ENCODE data around the gene SAPCD2. TPM values are rescaled to one million over a fixed set of nuclear protein-coding genes. Genes with fewer than 3 reads are reported as not detected.

The SAPCD2 gene
- total and polyA plus RNA-seq, 2 of the 8 experiments (the other 6 are each of a cell fraction or from before 2014, with no cell fraction given) = 12.7 to 32.1 TPM

- Histone ChIP-seq H4K5ac (ENCODE audit: insufficient read length, low read depth, low read length) (no peak overlapping the region), H2BK20ac (ENCODE audit: low read length) (no peak overlapping the region)
- FAIRE-seq = no peak
- TF ChIP-seq RBBP5 (IDR thresholded peaks at IDR 0.05; ENCODE audit: borderline replicate concordance, low read depth, low read length) (no peak), TBP (IDR thresholded peaks at IDR 0.05; ENCODE audit: low read depth, low read length) (no peak), POU5F1 (IDR thresholded peaks at IDR 0.05; ENCODE audit: low read depth, low read length) (no peak), SIRT6 (IDR thresholded peaks at IDR 0.05; ENCODE audit: low read length) (no peak), SIN3A (conservative IDR thresholded peaks at IDR 0.05 in 1 of 2, IDR thresholded peaks at IDR 0.05 in 1 of 2; ENCODE audit: low read depth in 1 of 2, low read length in 2 of 2) (no peak), EP300 (IDR thresholded peaks at IDR 0.05; ENCODE audit: borderline replicate concordance in 1 of 2, low read depth in 2 of 2, low read length in 2 of 2) (no peak), ATF2 (IDR thresholded peaks at IDR 0.05; ENCODE audit: low read length) (no peak), SP2 (IDR thresholded peaks at IDR 0.05; ENCODE audit: low read length) (no peak), SP1 (IDR thresholded peaks at IDR 0.05; ENCODE audit: low read depth, low read length) (no peak), KDM1A (IDR thresholded peaks at IDR 0.05; ENCODE audit: borderline replicate concordance, low read length) (no peak), FOSL1 (IDR thresholded peaks at IDR 0.05; ENCODE audit: insufficient read depth, low read depth, low read length) (no peak), BACH1 (IDR thresholded peaks at IDR 0.05; ENCODE audit: low read length) (no peak), SIX5 (IDR thresholded peaks at IDR 0.05; ENCODE audit: low read depth, low read length) (no peak)
These were observed 32.9 kb downstream of the SAPCD2 start for GRCh38 chr9:137037483-137037882.

More at GRCh38 chr9:137037483-137037882, 32.9 kb downstream of the SAPCD2 start:
- Histone ChIP-seq H3K79me1 (ENCODE audit: low read depth, low read length) (no peaks in the 10 kb centered on the region), H3K27me3 (replicated peaks in 1 of 4; ENCODE audit: control insufficient read depth in 3 of 4, extremely low read depth in 1 of 4, insufficient read depth in 3 of 4, low read length in 3 of 4) (no peaks in the 10 kb centered on the region; a peak in 3 of 7 replicates), H3K4me3 (ENCODE audit: extremely low read depth in 1 of 4, insufficient read depth in 2 of 4, low read depth in 3 of 4, low read length in 4 of 4) (no peak overlapping the region), H3K79me2 (ENCODE audit: control insufficient read depth in 1 of 2, insufficient read depth in 2 of 2, low read length in 2 of 2) (no peaks in the 10 kb centered on the region), H2BK120ac (replicated peaks; ENCODE audit: low read depth, low read length) (no peak overlapping the region), H3K4me2 (ENCODE audit: insufficient read depth in 1 of 2, low read depth in 2 of 2, low read length in 2 of 2) (no peak overlapping the region), H3K14ac (ENCODE audit: insufficient read length) (no peak overlapping the region), H3K23ac (ENCODE audit: insufficient read length) (no peak overlapping the region), H2AK5ac (ENCODE audit: low read depth, low read length) (no peak overlapping the region), H2BK15ac (ENCODE audit: low read length) (no peak overlapping the region), H3K4ac (replicated peaks; ENCODE audit: insufficient read length, low read depth, low read length) (no peak overlapping the region), H4K91ac (replicated peaks; ENCODE audit: insufficient read length, low read length) (no peak overlapping the region), H3K27ac (ENCODE audit: low read depth, low read length) (no peak overlapping the region), H4K8ac (ENCODE audit: extremely low read depth, insufficient read depth, low read length) (no peak overlapping the region), H3K18ac (ENCODE audit: extremely low read depth, low read length) (no peak overlapping the region), H2BK5ac (ENCODE audit: low read depth, low read length) (no peak overlapping the region), H4K20me1 (replicated peaks in 1 of 2; ENCODE audit: control insufficient read depth in 1 of 2, insufficient read depth in 2 of 2, low read length in 2 of 2) (peaks cover 2 to 5% of the 10 kb centered on the region in 2 experiments), H3K9me3 (ENCODE audit: insufficient read depth in 2 of 2, low read depth in 1 of 2, low read length in 1 of 2) (no peaks in the 10 kb centered on the region), H3K9ac (replicated peaks in 1 of 4; ENCODE audit: extremely low read depth in 1 of 4, low read depth in 3 of 4, low read length in 3 of 4) (no peak overlapping the region), H3K56ac (replicated peaks; ENCODE audit: insufficient read length, low read depth, low read length) (no peak overlapping the region), H3K36me3 (ENCODE audit: control insufficient read depth in 2 of 4, insufficient read depth in 4 of 4, low read length in 3 of 4) (peaks cover 0 to 3% (median 0%) of the 10 kb centered on the region in 4 experiments; a peak in 1 of 8 replicates), H2AFZ (ENCODE audit: low read length) (no peak overlapping the region), H3K23me2 (ENCODE audit: low read depth, low read length) (no peaks in the 10 kb centered on the region), H2BK12ac (ENCODE audit: low read depth, low read length) (no peak overlapping the region), H3K4me1 (replicated peaks in 1 of 4; ENCODE audit: control insufficient read depth in 3 of 4, insufficient read depth in 4 of 4, low read length in 3 of 4) (peaks cover 0 to 2% (median 0%) of the 10 kb centered on the region in 4 experiments; a peak in 4 of 7 replicates)
- no peak for DNase-seq (ENCODE audit: low read depth in 1 of 2, low spot score in 2 of 2)
- ChIA-PET CTCF (ENCODE audit: partially characterized antibody) (interaction anchor here (0.7 to 3.8 kb wide), 10 partner anchors 9 to 90 kb away, joined by 3 to 63 read pairs (median 10); partner anchors contain the start of genes ABCA2, NPDC1, PTGDS and SAPCD2), POLR2A (ENCODE audit: partially characterized antibody) (interaction anchor here (1.8 kb wide), 1 partner anchor 26 kb away, joined by 5 read pairs; no protein-coding TSS in a partner anchor)
- 88% methylated on average over 10 of the region's 10 CpGs; no CpG with 5 or more reads in 1 of the 2 experiments for WGBS, 2 experiments (ENCODE audit: extremely low coverage in 1 of 2, insufficient coverage in 1 of 2, insufficient read length in 1 of 2, insufficient replicate concordance in 2 of 2, low coverage in 1 of 2, low lambda C conversion rate in 2 of 2, missing lambda C conversion rate in 1 of 2)
